Spleen (tissue), 11 donors: ENCODE measurements around the gene BLTP3A. TPM values are rescaled to one million over a fixed set of nuclear protein-coding genes. Genes with fewer than 3 reads are reported as not detected.
"Not testable (repeated sequence)": the region's sequence is repeated elsewhere in the genome, so short reads cannot be mapped to it uniquely, and the experiment has no call there.

Experiments
- DNase-seq: peaks from one replicate; pipeline ENCODE4 v3.0.0-alpha.2; 2020
- H3K27ac ChIP-seq, 8 donors: fragments of 200-600 bp; sonication (generic) in 7 of 8; 1 replicate in 4 of 8; 2 replicates in 4 of 8; pipeline versions ENCODE4 v1.5.0 to v1.8.0; 2016 to 2021; ENCODE audit warnings: inconsistent platforms in 4 of 8, mild to moderate bottlenecking in 4 of 8, moderate library complexity in 1 of 8
- H3K27me3 ChIP-seq, 7 donors: fragments of 200-600 bp; sonication (generic) in 6 of 7; replicated peaks in 1 of 7; 1 replicate in 4 of 7; 2 replicates in 3 of 7; pipeline versions ENCODE4 v1.5.0 to v1.8.0; 2016 to 2021; ENCODE audit warnings: inconsistent platforms in 3 of 7, mild to moderate bottlenecking in 1 of 7
- H3K36me3 ChIP-seq, 6 donors: fragments of 200-600 bp; sonication (generic) in 5 of 6; 1 replicate in 4 of 6; 2 replicates in 2 of 6; pipeline versions ENCODE4 v1.5.0 to v1.8.0; 2016 to 2021; ENCODE audit warnings: inconsistent platforms in 2 of 6
- H3K4me1 ChIP-seq, 6 donors: fragments of 200-600 bp; sonication (generic) in 5 of 6; 1 replicate in 3 of 6; 2 replicates in 3 of 6; pipeline versions ENCODE4 v1.5.0 to v1.8.0; 2016 to 2021; ENCODE audit warnings: inconsistent platforms in 3 of 6
- H3K4me3 ChIP-seq, 8 donors: fragments of 200-600 bp; sonication (generic) in 7 of 8; 1 replicate in 4 of 8; 2 replicates in 4 of 8; pipeline versions ENCODE4 v1.5.0 to v1.8.0; 2016 to 2021; ENCODE audit warnings: inconsistent platforms in 4 of 8, mild to moderate bottlenecking in 4 of 8, moderate library complexity in 2 of 8
- H3K9me3 ChIP-seq, 8 donors: fragments of 200-600 bp; sonication (generic) in 7 of 8; 1 replicate in 4 of 8; 2 replicates in 4 of 8; pipeline versions ENCODE4 v1.5.0 to v1.8.0; 2016 to 2021; ENCODE audit warnings: inconsistent platforms in 4 of 8
- POLR2A ChIP-seq, 3 donors: fragments of 450-650 bp; IDR thresholded peaks; one replicate each; pipeline ENCODE4 v1.5.1; 2017; ENCODE audit warnings: antibody characterized with exemption in 3 of 3, mild to moderate bottlenecking in 1 of 3
- POLR2AphosphoS5 ChIP-seq, 3 donors: sonication (generic); formaldehyde crosslinking; IDR thresholded peaks; one replicate each; pipeline ENCODE4 v1.5.1; 2017; ENCODE audit warnings: antibody characterized with exemption in 3 of 3
- WGBS, 5 donors: extraction: QIAGEN DNeasy Blood & Tissue Kit in 3 of 5; methylation state at CpG; one replicate each; pipeline versions ENCODE4 v1.1.5 to v1.1.7; 2013 to 2018; 5-methylcytosine and 5-hydroxymethylcytosine counted together
- intact Hi-C: fragments of 100-400 bp; cut with DNase I; formaldehyde crosslinking; loops from one replicate; pipeline ENCODE4 v1.15.0; 2023; ENCODE audit warnings: low total_unique reads
- polyA plus RNA-seq, 3 donors: library from polyadenylated mRNA; stranded (reverse); fragments of 200-250 nt; gene quantifications; one replicate each; pipeline ENCODE4 v1.2.1, GENCODE V29; 2013
- total RNA-seq, 7 donors: library from RNA; depleted of rRNA in 3 of 7; stranded (reverse); fragments of >200 nt in 3 of 7; fragmentation: NEBNext Ultra II Directional in 4 of 7; extraction: Animal tissue kit (Norgen Biotek cat#: 25700) in 4 of 7; gene quantifications; one replicate each; pipeline versions ENCODE4 v1.1.0 to v1.2.1, GENCODE V29; 2016 to 2021
- TF ChIP-seq, protein P1 (sequence below), 11 experiments: fragments of 200-600 bp in 7 of 11; fragments of 450-650 bp in 4 of 11; sonication (generic) in 4 of 11; IDR thresholded peaks in 8 of 11; conservative IDR thresholded peaks in 3 of 11; 1 replicate in 7 of 11; 2 replicates in 4 of 11; pipeline versions ENCODE4 v1.4.0 to v1.8.0; 2016 to 2021; ENCODE audit warnings: antibody characterized with exemption in 11 of 11, inconsistent platforms in 4 of 11, mild to moderate bottlenecking in 1 of 11
- donor health status: healthy with polysubstance abuse.
- donor health status: DM: no; HTN: no; CAD: no; lungs with moderate emphysema.
- donor health status: DM: no; HTN: no; CAD: no.
- donor health status: Bipolar disorder and iron deficiency.
- donor health status: healthy.
- donor health status: DM: no; HTN: no; CAD: no.
- donor health status: DM: yes; HTN: yes; CAD: no.

The BLTP3A gene
- total and polyA plus RNA-seq, 10 donors: 1.5 to 21.2 (median 15.6) TPM

DNA sequence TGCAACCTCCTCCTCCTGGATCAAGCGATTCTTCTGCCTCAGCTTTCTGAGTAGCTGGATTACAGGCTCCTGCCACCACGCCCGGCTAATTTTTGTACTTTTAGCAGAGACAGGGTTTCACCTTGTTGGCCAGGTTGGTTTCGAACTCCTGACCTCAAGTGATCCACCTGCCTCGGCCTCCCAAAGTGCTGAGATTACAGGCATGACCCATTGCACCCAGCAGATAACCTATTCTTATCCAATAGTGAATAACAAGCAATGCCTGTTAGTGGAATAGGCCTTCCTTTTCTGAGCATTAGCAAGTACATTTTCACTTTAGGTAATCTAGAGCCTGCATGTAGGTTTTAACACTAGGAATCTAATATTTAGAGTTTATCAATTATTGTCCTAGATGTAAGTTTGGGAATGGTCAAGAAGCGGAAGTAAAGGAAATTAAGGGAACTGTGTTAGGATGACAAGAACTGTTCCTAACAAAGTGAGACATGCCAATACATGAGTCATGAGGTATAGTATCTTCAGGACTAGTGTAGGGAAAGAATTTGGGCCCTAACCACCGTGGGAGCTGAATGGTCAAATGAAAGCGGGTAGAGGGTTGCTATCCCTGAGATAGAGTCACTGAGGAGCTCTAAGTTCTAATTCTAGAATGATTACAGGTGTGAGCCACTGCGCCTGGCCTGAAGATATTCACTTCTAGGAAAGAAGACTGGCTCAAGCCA lies 15.0 kb downstream of the BLTP3A start:
- no peak overlapping the region for H3K27ac ChIP-seq
- H3K9me3 ChIP-seq: no peaks in the 10 kb centered on the region
- 89 to 95% (median 90%) methylated on average over 9 of the region's 9 CpGs for WGBS, 5 donors
- intact Hi-C loops: no loop called here
- no peak overlapping the region for H3K4me3 ChIP-seq
- H3K27me3 ChIP-seq: no peaks in the 10 kb centered on the region
- no peak for DNase-seq
- no peak for TF ChIP-seq POLR2A (IDR thresholded peaks at IDR 0.05)
- TF ChIP-seq, protein P1, sequence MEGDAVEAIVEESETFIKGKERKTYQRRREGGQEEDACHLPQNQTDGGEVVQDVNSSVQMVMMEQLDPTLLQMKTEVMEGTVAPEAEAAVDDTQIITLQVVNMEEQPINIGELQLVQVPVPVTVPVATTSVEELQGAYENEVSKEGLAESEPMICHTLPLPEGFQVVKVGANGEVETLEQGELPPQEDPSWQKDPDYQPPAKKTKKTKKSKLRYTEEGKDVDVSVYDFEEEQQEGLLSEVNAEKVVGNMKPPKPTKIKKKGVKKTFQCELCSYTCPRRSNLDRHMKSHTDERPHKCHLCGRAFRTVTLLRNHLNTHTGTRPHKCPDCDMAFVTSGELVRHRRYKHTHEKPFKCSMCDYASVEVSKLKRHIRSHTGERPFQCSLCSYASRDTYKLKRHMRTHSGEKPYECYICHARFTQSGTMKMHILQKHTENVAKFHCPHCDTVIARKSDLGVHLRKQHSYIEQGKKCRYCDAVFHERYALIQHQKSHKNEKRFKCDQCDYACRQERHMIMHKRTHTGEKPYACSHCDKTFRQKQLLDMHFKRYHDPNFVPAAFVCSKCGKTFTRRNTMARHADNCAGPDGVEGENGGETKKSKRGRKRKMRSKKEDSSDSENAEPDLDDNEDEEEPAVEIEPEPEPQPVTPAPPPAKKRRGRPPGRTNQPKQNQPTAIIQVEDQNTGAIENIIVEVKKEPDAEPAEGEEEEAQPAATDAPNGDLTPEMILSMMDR (IDR thresholded peaks at IDR 0.05 in 8 of 11, conservative IDR thresholded peaks at IDR 0.05 in 3 of 11): no peak
- no peak for TF ChIP-seq POLR2AphosphoS5 (IDR thresholded peaks at IDR 0.05)
- H3K4me1 ChIP-seq: no peaks in the 10 kb centered on the region
- H3K36me3 ChIP-seq: no peaks in the 10 kb centered on the region

DNA sequence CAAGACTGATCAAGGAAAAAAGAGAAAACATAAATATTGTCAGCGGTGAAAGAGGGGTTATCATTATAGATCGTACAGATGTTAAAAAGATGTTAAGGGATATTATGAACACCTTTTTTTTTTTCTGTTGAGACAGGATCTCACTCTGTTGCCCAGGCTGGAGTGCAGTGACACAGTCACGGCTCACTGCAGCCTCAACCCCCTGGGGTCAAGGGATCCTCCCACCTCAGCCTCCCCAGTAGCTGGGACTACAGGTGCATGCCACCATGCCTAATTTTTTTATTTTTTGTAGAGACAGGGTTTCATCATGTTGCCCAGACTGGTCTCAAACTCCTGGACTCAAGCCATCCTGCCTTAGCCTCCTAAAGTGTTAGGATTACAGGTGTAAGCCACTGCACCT lies 16.6 kb downstream of the BLTP3A start:
- H3K36me3 ChIP-seq, H3K4me3 ChIP-seq, H3K9me3 ChIP-seq, intact Hi-C loops, DNase-seq, H3K4me1 ChIP-seq, H3K27me3 ChIP-seq, H3K27ac ChIP-seq: not testable (repeated sequence)
- WGBS, 5 donors: 93 to 99% (median 97%) methylated on average over 3 of the region's 3 CpGs

GRCh38 chr6:34809419-34809818 lies 17.5 kb downstream of the BLTP3A start:
- H3K27me3 ChIP-seq, DNase-seq: not testable (repeated sequence)
- 89 to 94% (median 92%) methylated on average over 9 of the region's 9 CpGs for WGBS, 5 donors

DNA sequence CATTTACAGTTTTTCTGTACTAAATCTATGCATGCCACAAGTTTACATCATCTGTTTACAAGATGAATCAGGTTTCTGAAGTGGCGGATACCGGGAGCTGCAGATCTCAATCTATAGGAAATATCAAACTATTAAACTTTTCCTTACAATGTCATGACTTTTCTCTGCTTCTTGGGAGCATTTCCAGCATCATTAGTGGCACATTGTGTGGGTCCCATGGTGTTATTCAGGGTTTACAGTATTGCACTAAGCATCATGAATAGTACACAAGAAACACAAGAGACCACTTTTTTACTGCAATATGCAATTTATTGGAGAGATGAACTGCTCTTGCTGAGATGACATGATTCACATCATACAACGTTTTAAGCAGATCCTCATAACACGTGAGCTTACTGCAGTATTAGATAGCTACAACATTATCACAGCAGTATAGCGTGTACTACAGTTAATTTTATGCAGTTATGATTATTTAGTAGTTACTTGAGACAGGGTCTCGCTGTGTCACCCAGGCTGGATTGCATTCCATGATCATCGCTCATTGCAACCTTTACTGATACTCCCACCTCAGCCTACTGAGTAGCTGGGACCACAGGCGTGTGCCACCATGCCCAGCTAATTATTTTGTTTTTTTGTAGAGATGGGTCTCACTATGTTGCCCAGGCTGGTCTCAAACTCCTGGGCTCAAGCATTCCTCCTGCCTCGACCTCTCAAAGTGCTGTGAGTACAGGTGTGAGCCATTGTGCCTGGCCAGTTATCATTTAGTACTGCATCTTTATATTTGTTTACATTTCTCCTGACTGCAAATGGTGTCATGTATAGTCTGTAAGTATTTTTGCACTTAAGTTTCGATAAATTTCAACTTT lies 18.4 kb downstream of the BLTP3A start:
- WGBS, 5 donors: 90 to 95% (median 93%) methylated on average over 10 of the region's 10 CpGs
- no peak for DNase-seq
- TF ChIP-seq POLR2A (IDR thresholded peaks at IDR 0.05) (no peak), POLR2AphosphoS5 (IDR thresholded peaks at IDR 0.05) (no peak)
- TF ChIP-seq, protein P1 (IDR thresholded peaks at IDR 0.05 in 8 of 11, conservative IDR thresholded peaks at IDR 0.05 in 3 of 11): no peak

More at GRCh38 chr6:34809419-34809818, 17.5 kb downstream of the BLTP3A start:
- H3K9me3 ChIP-seq, H3K36me3 ChIP-seq, H3K27ac ChIP-seq, H3K4me1 ChIP-seq, H3K4me3 ChIP-seq, intact Hi-C loops: not testable (repeated sequence)

More for the DNA sequence above, 18.4 kb downstream of the BLTP3A start:
- no peak overlapping the region for H3K4me3 ChIP-seq
- no peaks in the 10 kb centered on the region for H3K36me3 ChIP-seq
- no peaks in the 10 kb centered on the region for H3K9me3 ChIP-seq
- no peak overlapping the region for H3K27ac ChIP-seq
- H3K4me1 ChIP-seq: no peaks in the 10 kb centered on the region
- intact Hi-C loops: no loop called here
- no peaks in the 10 kb centered on the region for H3K27me3 ChIP-seq
